Mesendoderm (in vitro differentiated cells): Measurements from ENCODE around the gene SLC37A3.
A peak's percentile ranks its signal among the peaks of the same experiment; 100 is the strongest.

Experiments
- DNase-seq: peaks from one replicate; pipeline ENCODE4 v3.0.0; 2013
- H2AK5ac ChIP-seq: 2 replicates; pipeline ENCODE4 v1.6.1; 2013; ENCODE audit warnings: low read length, inconsistent platforms
- H2BK120ac ChIP-seq: 2 replicates; pipeline ENCODE4 v1.6.1; 2013; ENCODE audit warnings: low read depth, mild to moderate bottlenecking, low read length, moderate library complexity, mixed read lengths
- H2BK15ac ChIP-seq: replicated peaks from 2 replicates; pipeline ENCODE4 v1.6.1; 2013; ENCODE audit warnings: low read depth, mild to moderate bottlenecking, moderate library complexity
- H2BK5ac ChIP-seq: 2 replicates; pipeline ENCODE4 v1.6.1; 2013; ENCODE audit warnings: low read length, inconsistent platforms
- H3K18ac ChIP-seq: 2 replicates; pipeline ENCODE4 v1.6.1; 2013; ENCODE audit warnings: mild to moderate bottlenecking, low read length, mixed read lengths
- H3K23ac ChIP-seq: one replicate; pipeline ENCODE4 v1.6.1; 2013; ENCODE audit warnings: low read length
- H3K27ac ChIP-seq: 2 replicates; pipeline ENCODE4 v1.5.1; 2013; ENCODE audit warnings: low read depth, mild to moderate bottlenecking, inconsistent platforms, low read length, moderate library complexity
- H3K27me3 ChIP-seq: 2 replicates; pipeline ENCODE4 v1.6.1; 2013; ENCODE audit warnings: low read length, control low read depth, mild to moderate bottlenecking, inconsistent platforms; ENCODE audit not compliant: insufficient read depth, poor library complexity
- H3K36me3 ChIP-seq: 2 replicates; pipeline ENCODE4 v1.6.1; 2013; ENCODE audit warnings: low read length, inconsistent platforms; ENCODE audit not compliant: control insufficient read depth, insufficient read depth
- H3K4ac ChIP-seq: one replicate; pipeline ENCODE4 v1.6.1; 2013; ENCODE audit warnings: low read depth, mild to moderate bottlenecking, low read length, moderate library complexity
- H3K4me1 ChIP-seq: 2 replicates; pipeline ENCODE4 v1.6.1; 2013; ENCODE audit warnings: low read depth, low read length, inconsistent platforms; ENCODE audit not compliant: control insufficient read depth
- H3K4me2 ChIP-seq: 2 replicates; pipeline ENCODE4 v1.6.1; 2013; ENCODE audit warnings: low read length
- H3K4me3 ChIP-seq: 2 replicates; pipeline ENCODE4 v1.5.1; 2013; ENCODE audit warnings: mild to moderate bottlenecking, low read length
- H3K56ac ChIP-seq: one replicate; pipeline ENCODE4 v1.6.1; 2013; ENCODE audit warnings: low read length
- H3K79me1 ChIP-seq: 2 replicates; pipeline ENCODE4 v1.6.1; 2013; ENCODE audit warnings: low read length, inconsistent platforms
- H3K79me2 ChIP-seq: 2 replicates; pipeline ENCODE4 v1.6.1; 2013; ENCODE audit warnings: mild to moderate bottlenecking, low read length; ENCODE audit not compliant: control insufficient read depth, insufficient read depth
- H3K9ac ChIP-seq: 2 replicates; pipeline ENCODE4 v1.6.1; 2013; ENCODE audit warnings: low read length, inconsistent platforms
- H4K5ac ChIP-seq: one replicate; pipeline ENCODE4 v1.6.1; 2013; ENCODE audit warnings: low read length
- H4K8ac ChIP-seq: one replicate; pipeline ENCODE4 v1.6.1; 2013; ENCODE audit warnings: low read depth, mild to moderate bottlenecking, control low read depth, low read length, moderate library complexity
- whole genome bisulfite sequencing: extraction: QIAGEN DNeasy Blood & Tissue Kit; methylation state at CpG from one replicate; pipeline ENCODE4 v1.1.7; 2013; ENCODE audit warnings: low lambda C conversion rate, missing lambda C conversion rate; ENCODE audit not compliant: insufficient coverage; ENCODE audit errors: extremely low coverage; 5-methylcytosine and 5-hydroxymethylcytosine counted together

SLC37A3 gene

DNA sequence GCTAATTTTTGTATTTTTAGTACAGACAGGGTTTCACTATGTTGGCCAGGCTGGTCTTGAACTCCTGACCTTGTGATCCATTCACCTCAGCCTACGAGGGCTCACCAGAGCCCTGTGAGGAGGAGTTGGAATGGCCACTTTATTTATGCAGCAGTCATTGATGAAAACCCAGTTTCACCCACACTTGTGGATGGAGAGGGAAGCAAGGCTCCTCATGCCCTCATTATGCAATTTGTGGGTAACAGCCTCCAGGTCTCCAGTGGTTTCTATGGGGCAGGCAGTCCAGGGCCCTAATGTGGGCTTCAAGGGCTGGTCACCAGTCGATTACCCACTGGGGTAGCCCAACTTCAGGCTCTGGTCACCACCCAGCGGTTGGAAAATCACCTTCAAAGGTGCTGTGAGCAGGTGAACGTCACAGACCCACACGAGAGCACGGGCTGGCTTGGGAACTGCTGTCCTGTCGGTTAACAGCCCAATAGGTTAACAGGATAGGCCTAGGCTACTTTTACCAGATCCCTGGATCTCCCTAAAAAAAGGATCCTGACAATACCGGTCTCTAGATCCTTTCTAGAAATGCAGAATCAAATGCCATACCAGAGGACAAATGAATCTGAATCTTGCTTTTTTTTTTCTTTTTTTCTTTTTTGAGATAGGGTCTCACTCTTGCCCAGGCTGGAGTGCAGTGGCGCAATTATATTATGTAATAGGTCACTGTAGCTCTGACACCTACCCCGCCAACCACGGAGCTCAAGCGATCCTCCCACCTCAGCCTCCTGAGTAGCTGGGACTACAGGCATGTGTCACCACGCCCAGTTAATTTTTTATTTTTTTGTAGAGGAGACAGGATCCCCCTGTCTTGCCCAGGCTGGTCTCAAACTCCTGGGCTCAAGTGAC is 97.8 kb downstream of the SLC37A3 start:
- Histone ChIP-seq H3K4me1 (no peaks in the 10 kb centered on the region), H3K4me2 (no peak overlapping the region), H2BK15ac (no peak overlapping the region), H4K8ac (no peak overlapping the region), H2AK5ac (no peak overlapping the region), H3K36me3 (no peaks in the 10 kb centered on the region), H3K27ac (no peak overlapping the region), H2BK120ac (no peak overlapping the region), H4K5ac (no peak overlapping the region), H3K18ac (no peak overlapping the region), H2BK5ac (no peak overlapping the region), H3K9ac (no peak overlapping the region), H3K79me2 (no peaks in the 10 kb centered on the region), H3K56ac (no peak overlapping the region), H3K79me1 (no peaks in the 10 kb centered on the region), H3K4ac (no peak overlapping the region), H3K27me3 (no peaks in the 10 kb centered on the region), H3K23ac (no peak overlapping the region), H3K4me3 (no peak overlapping the region)
- DNase-seq, result no peak
- WGBS, result no CpG with 5 or more reads among the region's 13 CpGs

- H3K36me3 ChIP-seq, result no peaks in the 10 kb centered on the region
Measured at GRCh38 chr7:140298213-140298612, 100.1 kb downstream of the SLC37A3 start.

DNA sequence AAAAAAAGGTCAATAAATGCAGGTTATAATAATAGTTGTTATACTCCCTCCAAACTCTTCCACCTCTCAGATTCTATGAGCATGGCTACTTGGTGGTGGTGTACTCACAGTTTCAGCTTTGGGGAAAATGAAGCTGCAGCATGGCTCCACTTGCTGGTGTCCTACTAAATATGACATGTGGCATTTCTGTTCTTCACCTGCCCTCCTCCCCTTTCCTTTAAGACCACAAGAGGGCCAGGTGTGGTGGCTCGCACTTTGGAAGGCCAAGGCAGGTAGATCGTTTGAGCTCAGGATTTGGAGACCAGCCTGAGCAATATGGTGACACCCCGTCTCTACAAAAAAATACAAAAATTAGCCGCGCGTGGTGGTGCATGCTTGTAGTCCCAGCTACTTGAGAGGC is 101.1 kb downstream of the SLC37A3 start:
- peak; percentile 43 for DNase-seq
- no peaks in the 10 kb centered on the region for H3K36me3 ChIP-seq
- H3K4me3 ChIP-seq, result no peak overlapping the region
- no peak overlapping the region for H4K8ac ChIP-seq
- no peak overlapping the region for H3K9ac ChIP-seq
- no peak overlapping the region for H4K5ac ChIP-seq
- no CpG with 5 or more reads among the region's 6 CpGs for WGBS
- no peak overlapping the region for H2BK120ac ChIP-seq
- H3K4me2 ChIP-seq, result no peak overlapping the region
- H3K27me3 ChIP-seq, result no peaks in the 10 kb centered on the region
- no peak overlapping the region for H2BK5ac ChIP-seq
- no peaks in the 10 kb centered on the region for H3K4me1 ChIP-seq
- no peak overlapping the region for H3K56ac ChIP-seq
- no peak overlapping the region for H2BK15ac ChIP-seq
- no peaks in the 10 kb centered on the region for H3K79me2 ChIP-seq
- no peak overlapping the region for H3K18ac ChIP-seq
- no peaks in the 10 kb centered on the region for H3K79me1 ChIP-seq
- no peak overlapping the region for H3K27ac ChIP-seq
- H3K23ac ChIP-seq, result no peak overlapping the region
- H3K4ac ChIP-seq, result no peak overlapping the region
- no peak overlapping the region for H2AK5ac ChIP-seq

More at GRCh38 chr7:140298213-140298612, 100.1 kb downstream of the SLC37A3 start:
- H4K8ac ChIP-seq, result no peak overlapping the region
- H3K56ac ChIP-seq, result no peak overlapping the region
- H3K4me3 ChIP-seq, result no peak overlapping the region
- DNase-seq, result no peak
- H2AK5ac ChIP-seq, result no peak overlapping the region
- H3K4me2 ChIP-seq, result no peak overlapping the region
- no peak overlapping the region for H3K4ac ChIP-seq
- no peak overlapping the region for H2BK120ac ChIP-seq
- no peak overlapping the region for H3K9ac ChIP-seq
- no CpG with 5 or more reads among the region's 2 CpGs for WGBS
- no peak overlapping the region for H3K23ac ChIP-seq
- H3K27me3 ChIP-seq, result no peaks in the 10 kb centered on the region
- no peaks in the 10 kb centered on the region for H3K79me1 ChIP-seq
- H2BK5ac ChIP-seq, result no peak overlapping the region
- H3K79me2 ChIP-seq, result no peaks in the 10 kb centered on the region
- no peak overlapping the region for H4K5ac ChIP-seq
- no peak overlapping the region for H2BK15ac ChIP-seq
- no peak overlapping the region for H3K18ac ChIP-seq
- H3K27ac ChIP-seq, result no peak overlapping the region
- no peaks in the 10 kb centered on the region for H3K4me1 ChIP-seq

GRCh38 chr7:140295224-140295738 is 103.0 kb downstream of the SLC37A3 start:
- Histone ChIP-seq H3K4me1 (no peaks in the 10 kb centered on the region), H3K4me2 (no peak overlapping the region), H3K4ac (no peak overlapping the region), H3K36me3 (no peaks in the 10 kb centered on the region), H2BK5ac (no peak overlapping the region), H3K56ac (no peak overlapping the region), H3K27ac (no peak overlapping the region), H2AK5ac (no peak overlapping the region), H4K5ac (no peak overlapping the region), H3K79me1 (no peaks in the 10 kb centered on the region), H3K4me3 (no peak overlapping the region), H3K27me3 (no peaks in the 10 kb centered on the region), H3K18ac (no peak overlapping the region), H4K8ac (no peak overlapping the region), H3K9ac (no peak overlapping the region), H2BK120ac (no peak overlapping the region), H3K79me2 (no peaks in the 10 kb centered on the region), H3K23ac (no peak overlapping the region), H2BK15ac (no peak overlapping the region)
- no CpG with 5 or more reads among the region's 8 CpGs for WGBS
- DNase-seq, result no peak

GRCh38 chr7:140294454-140294853 is 103.9 kb downstream of the SLC37A3 start:
- Histone ChIP-seq H3K9ac (no peak overlapping the region), H4K8ac (no peak overlapping the region), H3K4me2 (no peak overlapping the region), H4K5ac (no peak overlapping the region), H3K27me3 (no peaks in the 10 kb centered on the region), H2AK5ac (no peak overlapping the region), H3K4ac (no peak overlapping the region), H3K4me3 (no peak overlapping the region), H3K18ac (no peak overlapping the region), H3K36me3 (no peaks in the 10 kb centered on the region), H3K27ac (no peak overlapping the region), H3K79me2 (no peaks in the 10 kb centered on the region), H2BK15ac (no peak overlapping the region), H3K23ac (no peak overlapping the region), H3K79me1 (no peaks in the 10 kb centered on the region), H3K4me1 (no peaks in the 10 kb centered on the region), H2BK5ac (no peak overlapping the region), H3K56ac (no peak overlapping the region), H2BK120ac (no peak overlapping the region)
- no CpG with 5 or more reads among the region's 2 CpGs for WGBS
- no peak for DNase-seq
